SU-DHL-6 (cell line): ENCODE measurements around the gene GXYLT2.

Experiments
- CTCF ChIP-seq: fragments of 200-600 bp; sonication (generic); IDR thresholded peaks from one replicate; pipeline ENCODE4 v1.5.1; 2017; ENCODE audit warnings: antibody characterized with exemption, mild to moderate bottlenecking, low read length, moderate library complexity; ENCODE audit not compliant: insufficient read depth, poor library complexity, severe bottlenecking
- EZH2phosphoT487 ChIP-seq: fragments of 200-600 bp; sonication (generic), shearing (Covaris generic); conservative IDR thresholded peaks from 2 replicates; pipeline ENCODE4 v1.6.1; 2018; ENCODE audit warnings: mild to moderate bottlenecking, antibody characterized with exemption, low read length, moderate library complexity, mixed read lengths

GRCh38 chr3:72903004-72903403, 15.2 kb downstream of the GXYLT2 start:
- TF ChIP-seq CTCF (no peak), EZH2phosphoT487 (no peak)
